Chondrocyte (in vitro differentiated cells): ENCODE data around the gene CCDC17. TPM values are rescaled to one million over a fixed set of nuclear protein-coding genes. Genes with fewer than 3 reads are reported as not detected.

Experiments used
- DNase-seq: peaks from one replicate; pipeline ENCODE4 v3.0.0; 2021; ENCODE audit warnings: mixed read lengths, low spot score
- H3K27ac Mint-ChIP-seq: one replicate; pipeline ENCODE4 v1.8.0; 2021; ENCODE audit warnings: mild to moderate bottlenecking, moderate library complexity, mixed read lengths; ENCODE audit not compliant: unreplicated experiment
- H3K27me3 Mint-ChIP-seq: 2 replicates; pipeline ENCODE4 v1.8.0; 2021; ENCODE audit warnings: low read depth, mixed read lengths
- H3K36me3 Mint-ChIP-seq: 2 replicates; pipeline ENCODE4 v1.8.0; 2021; ENCODE audit warnings: low read depth, mixed read lengths
- H3K4me1 Mint-ChIP-seq: 2 replicates; pipeline ENCODE4 v1.8.0; 2021; ENCODE audit warnings: low read depth, mild to moderate bottlenecking, mixed read lengths
- H3K4me3 Mint-ChIP-seq: one replicate; pipeline ENCODE4 v1.8.0; 2021; ENCODE audit warnings: mild to moderate bottlenecking, moderate library complexity, mixed read lengths; ENCODE audit not compliant: unreplicated experiment
- H3K9me3 Mint-ChIP-seq: 2 replicates; pipeline ENCODE4 v1.8.0; 2021; ENCODE audit warnings: low read depth, mixed read lengths
- long read RNA-seq: library from polyadenylated mRNA; stranded (forward); transcript quantifications from one replicate; pipeline ENCODE4 v2.0.0, GENCODE V29; 2021
- total RNA-seq: library from RNA; stranded (reverse); gene quantifications from 3 replicates; pipeline ENCODE4 v1.2.1, GENCODE V29; 2021
- TF ChIP-seq, protein P1 (sequence below): fragments of 200-600 bp; sonication (generic); IDR thresholded peaks from 2 replicates; pipeline ENCODE4 v1.5.0; 2021; ENCODE audit warnings: antibody characterized with exemption, mild to moderate bottlenecking, moderate library complexity

The CCDC17 gene
- total RNA-seq, result 0.90 to 2.8 TPM (median 0.90 TPM) in 3 replicates
- long read RNA-seq, result 0 reads

DNA sequence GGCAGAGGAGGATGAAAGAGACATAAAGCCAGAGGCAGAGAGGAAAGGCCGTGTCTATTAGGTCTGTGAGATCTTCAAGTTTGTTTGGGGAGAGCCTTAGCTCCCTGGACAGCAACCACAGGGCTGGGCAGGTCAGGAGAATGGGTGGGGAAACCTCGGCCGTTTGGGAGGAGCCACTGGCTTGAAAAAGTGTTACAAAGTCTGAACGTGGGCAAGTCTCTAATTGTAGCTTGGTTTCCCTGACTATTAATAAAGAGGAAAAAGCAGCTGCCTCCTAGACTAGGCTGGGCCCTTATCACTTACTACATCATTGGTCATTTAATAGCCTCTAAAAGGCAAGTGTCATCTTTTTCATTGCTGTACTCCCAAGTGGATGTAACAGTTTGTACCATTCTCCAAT is at the start of gene CCDC17:
CCDC17 (minus strand) TSS at position 83 of the 400 bp plus-strand sequence. CDS start 145 bp downstream, outside the sequence.
- Mint-ChIP-seq H3K27ac (no peak within 1 kb of the TSS), H3K4me1 (no peaks in the 10 kb centered on the region), H3K36me3 (peaks cover 15% of the 10 kb centered on the region), H3K9me3 (no peaks in the 10 kb centered on the region), H3K4me3 (no peak within 1 kb of the TSS), H3K27me3 (no peaks in the 10 kb centered on the region)
- no peak for DNase-seq
- TF ChIP-seq, protein P1, sequence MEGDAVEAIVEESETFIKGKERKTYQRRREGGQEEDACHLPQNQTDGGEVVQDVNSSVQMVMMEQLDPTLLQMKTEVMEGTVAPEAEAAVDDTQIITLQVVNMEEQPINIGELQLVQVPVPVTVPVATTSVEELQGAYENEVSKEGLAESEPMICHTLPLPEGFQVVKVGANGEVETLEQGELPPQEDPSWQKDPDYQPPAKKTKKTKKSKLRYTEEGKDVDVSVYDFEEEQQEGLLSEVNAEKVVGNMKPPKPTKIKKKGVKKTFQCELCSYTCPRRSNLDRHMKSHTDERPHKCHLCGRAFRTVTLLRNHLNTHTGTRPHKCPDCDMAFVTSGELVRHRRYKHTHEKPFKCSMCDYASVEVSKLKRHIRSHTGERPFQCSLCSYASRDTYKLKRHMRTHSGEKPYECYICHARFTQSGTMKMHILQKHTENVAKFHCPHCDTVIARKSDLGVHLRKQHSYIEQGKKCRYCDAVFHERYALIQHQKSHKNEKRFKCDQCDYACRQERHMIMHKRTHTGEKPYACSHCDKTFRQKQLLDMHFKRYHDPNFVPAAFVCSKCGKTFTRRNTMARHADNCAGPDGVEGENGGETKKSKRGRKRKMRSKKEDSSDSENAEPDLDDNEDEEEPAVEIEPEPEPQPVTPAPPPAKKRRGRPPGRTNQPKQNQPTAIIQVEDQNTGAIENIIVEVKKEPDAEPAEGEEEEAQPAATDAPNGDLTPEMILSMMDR, result no peak

DNA sequence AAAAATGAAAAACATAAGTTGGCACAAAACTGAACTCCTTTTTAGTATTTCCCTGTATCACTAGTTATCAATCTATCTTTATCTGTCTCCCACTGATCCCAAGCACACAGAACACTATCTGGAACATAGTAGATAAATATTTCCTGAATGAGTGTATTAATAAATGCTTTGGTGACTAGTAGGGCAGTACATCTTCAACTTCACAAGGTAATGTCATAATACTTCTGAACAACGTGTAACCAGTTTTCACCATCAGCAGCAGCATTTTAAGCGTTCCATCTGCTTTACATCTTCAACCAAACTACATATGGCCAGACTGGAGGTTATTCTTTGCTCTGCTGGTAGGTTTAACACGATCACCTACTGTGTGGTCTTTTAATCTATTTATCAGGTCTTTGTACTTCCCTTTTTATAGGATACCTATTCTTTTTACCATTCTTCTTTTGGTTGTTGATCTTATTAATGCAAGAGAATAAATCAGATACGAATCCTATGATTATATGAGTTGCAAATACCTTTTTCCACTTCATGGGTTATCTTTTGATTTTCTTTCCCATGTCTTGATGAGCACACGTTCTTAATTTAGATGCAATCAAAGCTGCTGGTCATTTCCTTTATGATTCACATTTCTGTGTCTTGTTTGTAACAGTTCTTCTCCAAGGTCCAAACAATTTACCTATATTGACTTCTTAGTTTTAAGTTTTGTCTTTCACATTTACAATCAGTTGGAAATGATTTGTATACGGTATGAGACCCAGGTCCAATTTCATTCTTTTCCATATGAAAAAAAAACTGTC is 46.2 kb upstream of the CCDC17 start:
- H3K36me3 Mint-ChIP-seq, result no peaks in the 10 kb centered on the region
- no peak overlapping the region for H3K4me3 Mint-ChIP-seq
- no peaks in the 10 kb centered on the region for H3K9me3 Mint-ChIP-seq
- TF ChIP-seq, protein P1, result no peak
- peak overlapping the region; percentile 85 for H3K27ac Mint-ChIP-seq
- peaks cover 73% of the 10 kb centered on the region for H3K4me1 Mint-ChIP-seq
- no peak for DNase-seq
- H3K27me3 Mint-ChIP-seq, result no peaks in the 10 kb centered on the region

DNA sequence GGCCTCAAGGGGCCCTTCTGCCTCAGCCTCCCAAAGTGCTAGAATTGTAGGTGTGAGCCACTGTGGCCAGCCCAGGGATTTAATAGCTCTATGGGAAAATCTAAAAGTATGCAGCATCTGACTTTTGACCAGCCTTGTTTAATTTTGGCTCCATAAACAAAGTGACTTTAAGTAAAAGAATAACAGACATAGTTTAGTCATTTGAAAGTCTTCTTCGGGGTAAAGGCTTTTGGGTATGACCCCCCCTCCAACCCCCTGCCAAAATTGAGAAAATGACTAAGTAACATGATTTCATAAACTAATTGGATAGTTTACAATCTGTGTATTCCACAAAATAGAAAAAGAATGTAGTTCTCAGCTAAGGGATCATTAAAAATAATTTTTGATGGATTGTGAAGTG is 45.5 kb upstream of the CCDC17 start:
- H3K27me3 Mint-ChIP-seq, result no peaks in the 10 kb centered on the region
- H3K27ac Mint-ChIP-seq, result peak overlapping the region; percentile 85
- H3K4me3 Mint-ChIP-seq, result no peak overlapping the region
- no peaks in the 10 kb centered on the region for H3K9me3 Mint-ChIP-seq
- H3K36me3 Mint-ChIP-seq, result no peaks in the 10 kb centered on the region
- TF ChIP-seq, protein P1, result no peak
- no peak for DNase-seq
- H3K4me1 Mint-ChIP-seq, result peaks cover 68% of the 10 kb centered on the region

DNA sequence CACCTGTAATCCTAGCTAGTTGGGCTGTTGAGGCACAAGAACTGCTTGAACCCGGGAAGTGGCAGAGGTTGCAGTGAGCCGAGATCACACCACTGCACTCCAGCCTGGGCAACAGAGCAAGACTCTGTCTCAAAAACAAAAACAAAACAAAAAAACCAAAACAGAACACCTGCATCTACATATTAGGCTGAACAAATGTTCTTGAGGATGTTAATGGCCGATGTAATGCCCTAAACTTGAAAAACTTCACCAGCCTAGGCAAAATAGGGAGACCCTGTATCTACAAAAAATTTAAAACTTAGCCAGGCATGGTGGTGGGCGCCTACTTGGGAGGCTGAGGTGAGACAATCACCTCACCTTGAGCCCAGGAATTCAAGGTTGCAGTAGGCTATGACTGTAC is 44.7 kb upstream of the CCDC17 start:
- Mint-ChIP-seq H3K4me1 (peaks cover 59% of the 10 kb centered on the region), H3K9me3 (no peaks in the 10 kb centered on the region), H3K27me3 (no peaks in the 10 kb centered on the region), H3K4me3 (no peak overlapping the region), H3K27ac (peak overlapping the region; percentile 85), H3K36me3 (no peaks in the 10 kb centered on the region)
- TF ChIP-seq, protein P1, result no peak
- DNase-seq, result no peak

DNA sequence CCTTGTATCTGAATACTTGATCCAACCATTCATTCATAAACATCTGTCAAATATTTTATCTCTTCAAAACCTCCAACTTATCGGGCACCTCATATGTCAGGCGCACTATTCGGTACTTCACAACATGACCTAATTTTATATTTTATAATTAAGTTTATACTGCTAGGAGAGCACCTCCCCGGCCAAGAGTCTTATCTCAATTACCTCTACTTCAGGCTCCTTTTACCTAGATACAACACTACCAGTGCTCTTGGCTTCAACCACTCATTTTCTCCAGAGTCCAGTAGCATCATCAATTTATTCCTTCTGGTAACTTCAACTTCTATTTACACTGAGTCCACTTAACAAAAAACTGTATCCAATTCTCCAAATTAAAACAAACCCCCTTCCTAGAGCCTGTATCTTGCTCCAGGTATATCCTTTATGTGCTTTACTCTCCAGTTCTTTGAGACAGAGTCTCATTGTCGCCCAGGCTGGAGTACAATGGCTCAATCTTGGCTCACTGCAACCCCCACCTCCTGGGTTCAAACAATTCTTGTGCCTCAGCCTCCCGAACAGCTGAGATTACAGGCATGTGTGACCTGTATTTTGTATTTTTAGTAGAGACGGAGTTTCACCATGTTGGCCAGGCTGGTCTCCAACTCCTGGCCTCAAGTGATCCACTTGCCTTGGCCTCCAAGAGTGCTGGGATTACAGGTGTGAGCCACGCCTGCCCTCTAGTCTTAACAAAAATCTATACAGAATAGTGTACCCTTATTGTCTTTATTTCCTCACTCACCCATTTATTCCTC is 43.7 kb upstream of the CCDC17 start:
- DNase-seq, result no peak
- Mint-ChIP-seq H3K4me3 (no peak overlapping the region), H3K9me3 (no peaks in the 10 kb centered on the region), H3K27me3 (no peaks in the 10 kb centered on the region), H3K4me1 (peaks cover 55% of the 10 kb centered on the region), H3K36me3 (peaks cover 1% of the 10 kb centered on the region), H3K27ac (peak overlapping the region; percentile 25)
- TF ChIP-seq, protein P1, result no peak
